Esophagus muscularis mucosa (tissue), 4 donors: ENCODE measurements around the gene RSRC1. TPM values are rescaled to one million over a fixed set of nuclear protein-coding genes. Genes with fewer than 3 reads are reported as not detected.

Source experiments
- DNase-seq: peaks from one replicate; pipeline ENCODE4 v3.0.0-alpha.2; 2017; ENCODE audit errors: extremely low spot score
- H3K27ac ChIP-seq, 4 donors: fragments of 200-600 bp; sonication (generic); replicated peaks in 1 of 4; 1 replicate in 3 of 4; 2 replicates in 1 of 4; pipeline ENCODE4 v1.5.1; 2016 to 2019; ENCODE audit warnings: mild to moderate bottlenecking in 1 of 4
- H3K27me3 ChIP-seq, 4 donors: fragments of 200-600 bp; sonication (generic); one replicate each; pipeline versions ENCODE4 v1.5.1 to v1.6.0; 2016 to 2019
- H3K36me3 ChIP-seq, 4 donors: fragments of 200-600 bp; sonication (generic); one replicate each; pipeline ENCODE4 v1.5.1; 2016 to 2019
- H3K4me1 ChIP-seq, 4 donors: fragments of 200-600 bp; sonication (generic); one replicate each; pipeline ENCODE4 v1.5.1; 2016 to 2019
- H3K4me3 ChIP-seq, 4 donors: fragments of 200-600 bp; sonication (generic); 1 replicate in 2 of 4; 2 replicates in 2 of 4; pipeline ENCODE4 v1.5.1; 2016 to 2019; ENCODE audit warnings: mild to moderate bottlenecking in 4 of 4, moderate library complexity in 1 of 4
- H3K9me3 ChIP-seq, 4 donors: fragments of 200-600 bp; sonication (generic); 1 replicate in 3 of 4; 2 replicates in 1 of 4; pipeline ENCODE4 v1.5.1; 2016 to 2019
- EP300 ChIP-seq: sonication (generic); formaldehyde crosslinking; IDR thresholded peaks from one replicate; pipeline ENCODE4 v1.6.1; 2017; ENCODE audit warnings: antibody characterized with exemption
- POLR2A ChIP-seq: fragments of 450-650 bp; IDR thresholded peaks from one replicate; pipeline ENCODE4 v1.6.1; 2017; ENCODE audit warnings: antibody characterized with exemption, moderate library complexity, mild to moderate bottlenecking, low read depth
- POLR2AphosphoS5 ChIP-seq, 2 donors: sonication (generic); formaldehyde crosslinking; IDR thresholded peaks; one replicate each; pipeline ENCODE4 v1.6.1; 2017; ENCODE audit warnings: antibody characterized with exemption in 2 of 2
- WGBS: methylation state at CpG from one replicate; pipeline ENCODE4 v1.1.5; 2018; 5-methylcytosine and 5-hydroxymethylcytosine counted together
- intact Hi-C: fragments of 100-400 bp; cut with DNase I; formaldehyde crosslinking; loops from one replicate; pipeline ENCODE4 v1.15.1; 2023
- total RNA-seq, 4 donors: library from RNA; depleted of rRNA; stranded (reverse); fragments of >200 nt; gene quantifications; one replicate each; pipeline versions ENCODE4 v1.1.0 to v1.2.1, GENCODE V29; 2016
- TF ChIP-seq, protein P1 (sequence below), 3 experiments: fragments of 200-600 bp in 2 of 3; fragments of 450-650 bp in 1 of 3; sonication (generic) in 2 of 3; IDR thresholded peaks; one replicate each; pipeline ENCODE4 v1.5.1; 2017 to 2019; ENCODE audit warnings: antibody characterized with exemption in 3 of 3, mild to moderate bottlenecking in 2 of 3, moderate library complexity in 1 of 3

The RSRC1 gene
- total RNA-seq, 4 donors from 2014 or later = 33.1 to 57.3 (median 40.6) TPM

GRCh38 chr3:158522221-158523136 is 412.6 kb downstream of the RSRC1 start:
- intact Hi-C loops = no loop called here
- DNase-seq = no peak
- Histone ChIP-seq H3K27ac (no peak overlapping the region), H3K4me1 (peaks cover 0 to 5% (median 2%) of the 10 kb centered on the region in 4 donors), H3K4me3 (no peak overlapping the region), H3K9me3 (no peaks in the 10 kb centered on the region), H3K27me3 (no peaks in the 10 kb centered on the region), H3K36me3 (no peaks in the 10 kb centered on the region)
- TF ChIP-seq POLR2AphosphoS5 (IDR thresholded peaks at IDR 0.05) = no peak
- 87% methylated on average over 4 of the region's 4 CpGs for WGBS

- no peaks in the 10 kb centered on the region for H3K9me3 ChIP-seq
- H3K4me3 ChIP-seq = no peak overlapping the region
- no peak overlapping the region for H3K27ac ChIP-seq
- TF ChIP-seq POLR2A (no peak), EP300 (no peak), POLR2AphosphoS5 (IDR thresholded peaks at IDR 0.05) (no peak)
- H3K27me3 ChIP-seq = no peaks in the 10 kb centered on the region
- no peak for DNase-seq
- no peaks in the 10 kb centered on the region for H3K4me1 ChIP-seq
- intact Hi-C loops = no loop called here
- WGBS = 93% methylated on average over 7 of the region's 7 CpGs
- no peaks in the 10 kb centered on the region for H3K36me3 ChIP-seq
Observed at GRCh38 chr3:158528076-158528674, 418.3 kb downstream of the RSRC1 start.

DNA sequence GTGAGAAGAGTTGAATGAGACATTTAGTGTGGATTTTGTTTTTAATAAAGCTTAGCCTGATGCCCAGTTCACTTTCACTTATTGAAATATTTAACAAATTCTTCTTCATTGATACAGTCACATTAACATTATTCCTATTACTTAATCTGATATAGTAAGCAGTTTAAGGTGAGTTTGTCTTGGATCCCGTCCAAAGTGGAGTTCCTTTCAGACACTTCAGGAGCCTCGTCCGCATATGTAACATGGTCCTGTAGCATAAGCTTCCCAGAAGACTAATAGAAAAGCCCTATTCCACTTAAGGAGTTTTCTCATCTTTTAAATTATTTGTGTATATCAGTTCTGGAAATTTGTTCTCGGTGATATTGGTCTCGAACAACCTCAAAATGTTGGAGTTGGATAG is 421.4 kb downstream of the RSRC1 start:
- intact Hi-C loops = no loop called here
- H3K4me3 ChIP-seq = no peak overlapping the region
- WGBS = 80% methylated on average over 5 of the region's 5 CpGs

DNA sequence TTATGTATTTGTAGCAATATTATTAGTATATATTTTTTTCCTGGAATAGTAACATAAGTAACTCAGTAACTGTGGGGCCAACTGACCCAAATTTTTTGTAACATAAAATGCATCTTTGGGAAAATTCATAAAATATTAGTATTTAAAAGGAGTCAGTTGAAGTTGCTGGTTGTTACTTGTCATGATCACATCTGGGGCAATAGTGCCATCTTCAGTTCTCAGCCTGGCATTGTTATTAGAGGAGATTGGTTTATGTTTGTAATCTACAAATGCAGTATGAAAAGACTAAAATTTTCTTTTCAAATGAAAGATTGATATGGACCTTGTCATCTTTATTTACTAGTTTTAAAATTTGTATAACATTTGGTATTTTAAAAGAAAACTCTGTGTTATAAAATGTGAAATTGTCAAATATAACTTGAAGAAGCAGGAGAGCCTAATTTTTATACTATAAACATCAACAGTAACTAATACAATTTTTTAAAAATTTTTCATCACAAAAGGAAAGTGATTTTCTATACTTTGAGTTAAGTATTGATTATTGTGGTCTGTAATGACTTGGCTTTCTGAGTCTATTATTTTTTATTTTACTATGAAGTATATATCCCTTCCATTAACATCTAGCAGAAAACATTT is 422.3 kb downstream of the RSRC1 start:
- TF ChIP-seq, protein P1, sequence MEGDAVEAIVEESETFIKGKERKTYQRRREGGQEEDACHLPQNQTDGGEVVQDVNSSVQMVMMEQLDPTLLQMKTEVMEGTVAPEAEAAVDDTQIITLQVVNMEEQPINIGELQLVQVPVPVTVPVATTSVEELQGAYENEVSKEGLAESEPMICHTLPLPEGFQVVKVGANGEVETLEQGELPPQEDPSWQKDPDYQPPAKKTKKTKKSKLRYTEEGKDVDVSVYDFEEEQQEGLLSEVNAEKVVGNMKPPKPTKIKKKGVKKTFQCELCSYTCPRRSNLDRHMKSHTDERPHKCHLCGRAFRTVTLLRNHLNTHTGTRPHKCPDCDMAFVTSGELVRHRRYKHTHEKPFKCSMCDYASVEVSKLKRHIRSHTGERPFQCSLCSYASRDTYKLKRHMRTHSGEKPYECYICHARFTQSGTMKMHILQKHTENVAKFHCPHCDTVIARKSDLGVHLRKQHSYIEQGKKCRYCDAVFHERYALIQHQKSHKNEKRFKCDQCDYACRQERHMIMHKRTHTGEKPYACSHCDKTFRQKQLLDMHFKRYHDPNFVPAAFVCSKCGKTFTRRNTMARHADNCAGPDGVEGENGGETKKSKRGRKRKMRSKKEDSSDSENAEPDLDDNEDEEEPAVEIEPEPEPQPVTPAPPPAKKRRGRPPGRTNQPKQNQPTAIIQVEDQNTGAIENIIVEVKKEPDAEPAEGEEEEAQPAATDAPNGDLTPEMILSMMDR (IDR thresholded peaks at IDR 0.05) = peak in 2 of 3 experiments; percentile 19 to 41
- TF ChIP-seq EP300 = no peak
- no peak for DNase-seq
- Histone ChIP-seq H3K4me1 (no peaks in the 10 kb centered on the region), H3K36me3 (no peaks in the 10 kb centered on the region), H3K9me3 (no peaks in the 10 kb centered on the region), H3K4me3 (no peak overlapping the region), H3K27me3 (no peaks in the 10 kb centered on the region), H3K27ac (no peak overlapping the region)
- intact Hi-C loops = no loop called here

More for the DNA sequence above, 421.4 kb downstream of the RSRC1 start:
- H3K4me1 ChIP-seq = no peaks in the 10 kb centered on the region
- no peak for TF ChIP-seq POLR2AphosphoS5 (IDR thresholded peaks at IDR 0.05)
- TF ChIP-seq, protein P1 (IDR thresholded peaks at IDR 0.05) = no peak
- no peak for TF ChIP-seq EP300
- TF ChIP-seq POLR2A = no peak
- H3K27ac ChIP-seq = no peak overlapping the region
- DNase-seq = no peak
- no peaks in the 10 kb centered on the region for H3K27me3 ChIP-seq
- no peaks in the 10 kb centered on the region for H3K9me3 ChIP-seq
- H3K36me3 ChIP-seq = no peaks in the 10 kb centered on the region

- Histone ChIP-seq H3K4me1 (no peaks in the 10 kb centered on the region), H3K4me3 (no peak overlapping the region), H3K27me3 (no peaks in the 10 kb centered on the region), H3K36me3 (no peaks in the 10 kb centered on the region), H3K9me3 (no peaks in the 10 kb centered on the region), H3K27ac (no peak overlapping the region)
- intact Hi-C loops = no loop called here
- no peak for TF ChIP-seq EP300
- no peak for TF ChIP-seq POLR2AphosphoS5 (IDR thresholded peaks at IDR 0.05)
- TF ChIP-seq, protein P1 (IDR thresholded peaks at IDR 0.05) = no peak
- DNase-seq = no peak
- WGBS = 84% methylated on average over 2 of the region's 2 CpGs
Observed at GRCh38 chr3:158535918-158536317, 426.0 kb downstream of the RSRC1 start.
